GM21528 (cell line): ENCODE results near the gene SH3BP2.

Experiments
- ATAC-seq: cut with Tn5 transposase; IDR thresholded peaks from one replicate; pipeline ENCODE4 v1.9.1; 2021; ENCODE audit warnings: mild to moderate bottlenecking, moderate library complexity; ENCODE audit not compliant: unreplicated experiment, low FRiP score

The SH3BP2 gene

GRCh38 chr4:2816401-2816954, 23.6 kb downstream of the SH3BP2 start:
- no peak for ATAC-seq

DNA sequence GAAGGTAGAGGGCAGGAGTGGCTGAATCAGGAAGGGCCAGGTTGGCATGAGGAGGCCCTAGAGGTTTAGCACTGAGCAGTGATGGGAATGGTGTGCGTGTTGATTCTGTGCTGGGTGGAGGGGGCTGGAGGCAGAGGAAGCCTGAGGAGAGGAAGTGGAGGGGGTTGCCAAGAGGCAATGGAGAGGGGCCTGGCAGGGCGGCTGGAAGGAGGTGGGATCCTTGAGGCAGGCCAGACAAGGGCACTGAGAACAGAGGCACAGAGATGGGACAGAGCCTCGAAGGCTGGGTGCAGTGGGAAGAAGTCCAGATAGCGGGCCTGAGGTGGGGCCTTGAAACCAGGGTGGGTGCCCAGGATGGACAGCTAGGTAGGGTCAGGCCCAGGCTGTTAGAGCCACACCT, 24.3 kb downstream of the SH3BP2 start:
- no peak for ATAC-seq

DNA sequence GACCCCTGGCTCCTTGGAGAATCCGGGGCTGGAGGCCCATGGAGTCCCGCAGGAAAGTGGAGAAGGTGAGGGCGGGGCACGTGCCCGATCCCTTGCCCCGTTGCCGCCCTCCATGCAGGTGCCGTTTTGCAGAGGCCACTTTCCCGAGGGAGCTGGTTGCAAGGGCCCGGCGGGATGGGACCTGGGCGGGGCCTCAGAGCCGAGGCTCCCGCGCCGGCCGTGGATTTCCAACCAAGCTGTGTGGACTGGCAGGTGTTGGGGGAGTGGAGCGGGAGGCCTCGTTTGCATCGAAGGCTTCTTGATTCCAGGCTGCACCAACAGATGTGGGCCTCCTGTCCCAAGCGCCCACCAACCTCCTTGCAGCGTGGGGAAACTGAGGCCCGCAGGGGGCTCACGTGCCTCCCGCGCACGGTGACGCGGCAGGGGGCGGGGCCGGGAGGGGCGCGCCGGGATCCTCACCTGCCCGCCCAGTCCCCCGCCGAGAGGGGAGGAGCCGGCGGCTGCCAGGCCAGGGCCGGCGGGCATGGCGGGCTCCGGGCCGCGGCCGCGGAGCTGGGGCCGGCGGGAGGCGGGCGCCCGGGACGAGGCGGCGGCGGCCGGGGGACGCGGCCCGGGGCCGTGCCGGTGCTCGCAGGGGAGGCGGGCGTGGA, 24.9 kb downstream of the SH3BP2 start:
- ATAC-seq = no peak

GRCh38 chr4:2818351-2818939, 25.6 kb downstream of the SH3BP2 start:
- ATAC-seq = no peak

DNA sequence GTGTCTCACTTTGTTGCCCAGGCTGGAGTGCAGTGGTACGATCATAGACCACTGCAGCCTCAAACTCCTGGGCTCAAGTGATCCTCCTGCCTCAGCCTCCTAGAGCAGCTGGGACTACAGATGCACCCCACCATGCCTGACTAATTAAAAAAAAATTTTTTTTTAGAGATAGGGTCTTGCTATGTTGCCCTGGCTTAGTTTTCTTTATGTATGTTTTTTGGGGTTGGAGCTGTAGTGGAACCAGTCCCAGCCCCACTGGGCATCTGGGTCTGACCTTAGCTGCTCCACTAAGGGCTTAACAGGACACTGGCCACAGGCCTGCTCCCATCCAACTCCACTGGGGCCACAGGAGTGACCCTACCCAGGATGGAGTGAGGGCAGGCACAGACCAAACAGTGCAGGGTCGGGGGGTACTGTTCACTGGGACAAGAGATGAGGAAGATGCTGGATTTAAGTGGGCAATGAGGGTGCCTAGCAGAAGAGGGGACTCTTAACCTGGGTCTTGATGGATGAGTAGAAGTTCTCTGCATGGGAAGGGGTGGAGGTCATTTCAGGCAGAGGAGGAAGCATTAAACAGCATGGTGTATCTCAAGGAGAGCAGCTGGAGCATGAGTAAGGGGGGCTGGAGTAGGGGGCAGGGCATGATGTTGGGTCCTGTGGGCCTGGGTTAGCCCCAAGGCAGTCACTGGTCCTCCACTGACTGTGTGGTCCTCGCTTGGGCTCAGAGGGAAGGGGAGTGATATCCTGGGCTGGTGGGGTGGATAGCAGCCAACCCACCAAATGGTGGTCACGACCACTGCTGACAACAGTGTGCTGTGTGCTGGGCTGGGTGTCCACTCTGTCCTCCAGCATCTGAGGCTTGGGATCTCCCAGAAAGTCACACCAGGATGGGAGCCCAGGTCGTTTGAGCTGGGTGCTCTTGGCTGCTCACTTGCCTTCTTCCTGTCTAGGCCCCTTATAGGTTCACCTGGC, 26.6 kb downstream of the SH3BP2 start:
- ATAC-seq = no peak

GRCh38 chr4:2820216-2820982, 27.5 kb downstream of the SH3BP2 start:
- no peak for ATAC-seq

DNA sequence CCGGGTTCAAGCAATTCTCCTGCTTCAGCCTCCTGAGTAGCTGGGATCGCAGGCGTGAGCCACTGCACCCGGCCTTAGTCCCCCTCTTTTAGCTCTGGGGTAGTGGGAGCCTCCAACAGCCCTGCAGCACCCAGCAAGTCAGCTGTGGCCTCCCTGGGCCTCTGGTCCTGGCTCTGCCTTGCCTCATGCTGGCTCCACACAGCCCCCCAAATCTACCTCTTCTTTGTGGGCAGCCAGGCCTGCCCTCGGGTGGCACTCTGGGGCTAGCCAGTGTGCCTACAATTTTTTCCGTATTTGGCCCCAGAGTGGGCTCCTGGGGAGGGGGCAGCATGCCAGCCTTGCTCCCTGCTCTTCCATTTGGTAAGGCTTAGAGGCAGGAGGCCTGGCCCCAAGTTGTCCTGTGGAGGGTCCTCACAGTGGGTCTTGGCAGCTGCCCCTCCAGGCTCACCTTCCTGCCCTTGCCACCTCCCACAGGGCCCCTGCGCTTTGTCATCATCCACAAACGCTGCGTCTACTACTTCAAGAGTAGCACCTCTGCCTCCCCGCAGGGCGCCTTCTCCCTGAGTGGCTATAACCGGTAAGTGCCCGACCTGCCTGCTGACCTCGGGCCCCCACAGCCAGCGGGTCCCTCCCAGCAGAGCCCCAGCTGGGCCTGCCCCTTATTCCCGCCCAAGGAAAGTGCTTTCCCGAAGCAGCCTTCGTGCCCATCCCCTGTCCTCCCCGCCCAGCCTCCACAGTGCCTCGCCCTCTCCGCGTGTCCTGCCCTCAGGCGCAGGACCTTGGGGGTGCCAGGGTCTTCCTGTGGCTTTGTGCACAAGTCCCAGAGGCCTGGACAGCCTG, 29.8 kb downstream of the SH3BP2 start:
- no peak for ATAC-seq

- ATAC-seq = no peak
These were observed 30.4 kb downstream of the SH3BP2 start for GRCh38 chr4:2823301-2823670.

- no peak for ATAC-seq
These were observed 30.9 kb downstream of the SH3BP2 start for GRCh38 chr4:2823671-2824328.

DNA sequence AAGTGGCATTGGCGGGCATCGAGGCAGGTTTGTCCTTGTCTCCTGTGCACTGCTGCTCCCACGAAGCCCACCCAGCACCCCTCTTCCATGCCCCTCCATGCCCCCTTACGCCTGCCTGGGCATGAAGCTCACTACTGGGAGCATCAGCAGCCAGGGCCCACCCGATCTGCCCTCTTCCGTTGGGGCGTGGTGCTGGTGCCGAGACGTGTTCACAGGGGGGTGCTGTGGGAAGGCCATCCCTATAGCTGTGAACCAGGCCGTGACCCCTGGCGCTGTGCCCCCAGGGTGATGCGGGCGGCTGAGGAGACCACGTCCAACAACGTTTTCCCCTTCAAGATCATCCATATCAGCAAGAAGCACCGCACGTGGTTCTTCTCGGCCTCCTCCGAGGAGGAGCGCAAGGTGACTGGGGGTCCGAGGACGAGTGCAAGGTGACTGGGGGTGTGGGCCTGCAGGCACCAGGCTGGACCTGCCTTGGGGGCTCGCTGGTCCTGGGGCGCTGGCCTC, 31.5 kb downstream of the SH3BP2 start:
- no peak for ATAC-seq

DNA sequence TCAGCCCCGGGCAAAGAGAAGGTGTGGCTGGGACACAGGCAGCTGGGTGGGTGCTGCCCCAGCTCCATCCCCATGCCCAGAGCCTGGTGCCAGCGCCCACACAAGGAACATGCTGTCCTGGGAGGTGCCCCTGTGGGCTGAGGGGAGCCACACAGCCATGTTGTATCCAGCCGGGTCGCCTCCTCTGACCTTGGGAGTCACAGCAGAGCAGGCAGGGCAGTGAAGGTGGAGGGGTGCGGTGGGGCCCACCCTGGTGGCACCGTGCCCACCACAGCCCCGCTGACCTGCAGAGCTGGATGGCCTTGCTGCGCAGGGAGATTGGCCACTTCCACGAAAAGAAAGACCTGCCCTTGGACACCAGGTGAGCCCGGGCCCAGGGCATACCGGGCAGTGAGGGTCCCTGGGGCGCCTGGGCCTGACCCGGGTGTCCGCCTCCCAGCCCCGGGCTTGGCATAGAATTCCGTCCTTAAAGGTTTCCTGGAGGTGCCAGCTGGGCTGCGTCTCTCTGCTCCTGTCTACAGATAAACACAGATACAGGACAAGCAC, 32.0 kb downstream of the SH3BP2 start:
- ATAC-seq = no peak

- ATAC-seq = no peak
These were observed 32.9 kb downstream of the SH3BP2 start for GRCh38 chr4:2825740-2826139.

- ATAC-seq = no peak
These were observed 34.4 kb downstream of the SH3BP2 start for GRCh38 chr4:2827071-2827873.

DNA sequence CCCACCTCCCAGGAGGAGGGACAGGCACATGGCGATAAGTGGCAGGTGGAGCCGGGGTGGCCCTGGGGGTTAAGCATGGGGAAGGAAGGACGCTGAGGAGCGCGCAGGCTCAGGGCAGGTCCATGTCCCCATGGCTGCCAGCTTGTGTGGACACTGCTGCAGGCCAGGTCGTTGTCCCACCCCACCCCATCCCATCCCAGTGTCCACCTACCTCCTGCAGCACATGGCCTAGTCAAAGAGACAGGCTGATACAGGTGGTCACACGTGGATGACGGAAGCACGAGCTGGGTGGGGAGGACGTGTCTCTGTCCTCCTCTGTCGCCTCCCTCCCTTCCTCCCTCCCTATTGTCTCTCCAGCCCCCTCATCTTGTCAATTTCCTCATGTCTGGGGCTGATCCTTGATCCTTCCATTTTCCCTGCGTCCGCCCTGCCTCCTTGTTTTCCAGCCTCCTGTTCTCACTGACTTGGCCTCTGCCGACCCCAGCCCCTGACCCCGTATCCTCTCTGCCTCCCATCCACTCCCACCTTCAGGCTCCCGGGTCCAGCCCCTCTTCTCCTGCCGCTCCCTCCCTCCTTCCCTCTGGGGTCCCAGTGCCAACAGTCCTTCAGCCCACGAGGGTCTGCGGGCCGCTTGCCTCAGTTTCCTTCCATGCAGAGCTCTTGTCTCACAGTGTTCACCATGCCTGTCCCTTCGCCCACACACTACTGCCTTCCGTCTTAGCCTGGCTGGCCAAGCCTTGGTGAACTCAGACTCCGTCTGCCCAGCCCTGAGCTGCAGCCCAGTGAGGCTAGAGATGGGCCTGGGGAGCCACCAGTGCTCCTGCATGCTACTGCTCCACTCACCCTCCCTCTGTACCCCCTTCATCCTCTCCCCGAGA, 35.2 kb downstream of the SH3BP2 start:
- ATAC-seq = no peak

DNA sequence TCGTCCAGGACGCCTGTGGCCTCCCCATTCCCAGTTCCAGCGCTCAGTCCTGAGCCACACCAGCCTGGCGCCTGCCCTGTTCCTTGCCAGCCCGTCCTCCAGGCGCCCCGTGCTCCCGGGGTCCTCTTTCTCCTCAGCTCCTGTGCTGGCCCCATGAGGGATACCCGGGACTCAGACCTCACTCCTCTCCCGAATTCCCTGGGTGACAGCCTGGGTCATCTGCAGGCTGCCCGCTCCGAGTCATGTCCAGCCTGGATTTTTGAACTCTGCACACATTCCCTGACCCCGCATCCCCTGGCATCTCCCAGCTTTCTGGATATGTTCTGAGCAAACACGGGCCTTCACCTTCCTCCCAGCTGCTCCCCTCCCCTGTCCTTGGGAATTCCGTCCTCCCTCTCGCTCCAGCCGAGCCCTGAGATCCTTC, 35.9 kb downstream of the SH3BP2 start:
- no peak for ATAC-seq

DNA sequence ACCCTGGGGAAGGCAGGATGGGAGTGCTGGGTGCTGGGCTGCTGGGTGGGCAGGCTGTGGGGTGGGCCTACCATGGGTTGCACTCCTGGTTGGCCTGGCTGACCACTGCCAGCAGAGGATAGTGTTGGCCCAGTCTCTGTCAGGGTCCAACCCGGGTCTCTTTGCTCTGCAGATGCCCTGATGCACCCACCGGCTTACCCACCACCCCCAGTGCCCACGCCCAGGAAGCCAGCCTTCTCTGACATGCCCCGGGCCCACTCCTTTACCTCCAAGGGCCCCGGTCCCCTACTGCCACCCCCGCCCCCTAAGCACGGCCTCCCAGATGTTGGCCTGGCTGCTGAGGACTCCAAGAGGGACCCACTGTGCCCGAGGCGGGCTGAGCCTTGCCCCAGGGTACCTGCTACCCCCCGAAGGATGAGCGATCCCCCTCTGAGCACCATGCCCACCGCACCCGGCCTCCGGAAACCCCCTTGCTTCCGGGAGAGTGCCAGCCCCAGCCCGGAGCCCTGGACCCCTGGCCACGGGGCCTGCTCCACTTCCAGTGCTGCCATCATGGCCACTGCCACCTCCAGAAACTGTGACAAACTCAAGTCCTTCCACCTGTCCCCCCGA, 36.5 kb downstream of the SH3BP2 start:
- ATAC-seq = no peak
